Measurements from ENCODE around the gene PTPRG. TPM values are rescaled to one million over a fixed set of nuclear protein-coding genes. Genes with fewer than 3 reads are reported as not detected.

PTPRG gene
- total RNA-seq, 1 experiment from 2014 or later = 0.74 TPM

- intact Hi-C loops (cut with micrococcal nuclease; ENCODE audit: unreplicated experiment) = no loop called here
- no peaks in the 10 kb centered on the region for H3K36me3 ChIP-seq (ENCODE audit: control insufficient read depth, insufficient read depth, low read length)
- no peaks in the 10 kb centered on the region for H3K27me3 ChIP-seq (ENCODE audit: control insufficient read depth, insufficient read depth, low read length)
- CTCF ChIA-PET = no interaction called here
- H3K4me1 ChIP-seq (ENCODE audit: control insufficient read depth, insufficient read depth, low read length) = no peaks in the 10 kb centered on the region
- DNase-seq (ENCODE audit: low read depth, low spot score) = no peak
- POLR2A ChIA-PET = no interaction called here
- TF ChIP-seq SIN3A (IDR thresholded peaks at IDR 0.05; ENCODE audit: borderline replicate concordance, insufficient read depth, low read depth, low read length) (no peak), POLR2AphosphoS5 (IDR thresholded peaks at IDR 0.05; ENCODE audit: low read depth, low read length) (no peak), TCF7L2 (IDR thresholded peaks at IDR 0.05; ENCODE audit: low read depth, low read length) (no peak)
- TF ChIP-seq, protein P1, sequence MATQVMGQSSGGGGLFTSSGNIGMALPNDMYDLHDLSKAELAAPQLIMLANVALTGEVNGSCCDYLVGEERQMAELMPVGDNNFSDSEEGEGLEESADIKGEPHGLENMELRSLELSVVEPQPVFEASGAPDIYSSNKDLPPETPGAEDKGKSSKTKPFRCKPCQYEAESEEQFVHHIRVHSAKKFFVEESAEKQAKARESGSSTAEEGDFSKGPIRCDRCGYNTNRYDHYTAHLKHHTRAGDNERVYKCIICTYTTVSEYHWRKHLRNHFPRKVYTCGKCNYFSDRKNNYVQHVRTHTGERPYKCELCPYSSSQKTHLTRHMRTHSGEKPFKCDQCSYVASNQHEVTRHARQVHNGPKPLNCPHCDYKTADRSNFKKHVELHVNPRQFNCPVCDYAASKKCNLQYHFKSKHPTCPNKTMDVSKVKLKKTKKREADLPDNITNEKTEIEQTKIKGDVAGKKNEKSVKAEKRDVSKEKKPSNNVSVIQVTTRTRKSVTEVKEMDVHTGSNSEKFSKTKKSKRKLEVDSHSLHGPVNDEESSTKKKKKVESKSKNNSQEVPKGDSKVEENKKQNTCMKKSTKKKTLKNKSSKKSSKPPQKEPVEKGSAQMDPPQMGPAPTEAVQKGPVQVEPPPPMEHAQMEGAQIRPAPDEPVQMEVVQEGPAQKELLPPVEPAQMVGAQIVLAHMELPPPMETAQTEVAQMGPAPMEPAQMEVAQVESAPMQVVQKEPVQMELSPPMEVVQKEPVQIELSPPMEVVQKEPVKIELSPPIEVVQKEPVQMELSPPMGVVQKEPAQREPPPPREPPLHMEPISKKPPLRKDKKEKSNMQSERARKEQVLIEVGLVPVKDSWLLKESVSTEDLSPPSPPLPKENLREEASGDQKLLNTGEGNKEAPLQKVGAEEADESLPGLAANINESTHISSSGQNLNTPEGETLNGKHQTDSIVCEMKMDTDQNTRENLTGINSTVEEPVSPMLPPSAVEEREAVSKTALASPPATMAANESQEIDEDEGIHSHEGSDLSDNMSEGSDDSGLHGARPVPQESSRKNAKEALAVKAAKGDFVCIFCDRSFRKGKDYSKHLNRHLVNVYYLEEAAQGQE (IDR thresholded peaks at IDR 0.05; ENCODE audit: insufficient read depth in 1 of 2, low read depth in 2 of 2, low read length in 1 of 2) = no peak
- TF ChIP-seq, protein P2, sequence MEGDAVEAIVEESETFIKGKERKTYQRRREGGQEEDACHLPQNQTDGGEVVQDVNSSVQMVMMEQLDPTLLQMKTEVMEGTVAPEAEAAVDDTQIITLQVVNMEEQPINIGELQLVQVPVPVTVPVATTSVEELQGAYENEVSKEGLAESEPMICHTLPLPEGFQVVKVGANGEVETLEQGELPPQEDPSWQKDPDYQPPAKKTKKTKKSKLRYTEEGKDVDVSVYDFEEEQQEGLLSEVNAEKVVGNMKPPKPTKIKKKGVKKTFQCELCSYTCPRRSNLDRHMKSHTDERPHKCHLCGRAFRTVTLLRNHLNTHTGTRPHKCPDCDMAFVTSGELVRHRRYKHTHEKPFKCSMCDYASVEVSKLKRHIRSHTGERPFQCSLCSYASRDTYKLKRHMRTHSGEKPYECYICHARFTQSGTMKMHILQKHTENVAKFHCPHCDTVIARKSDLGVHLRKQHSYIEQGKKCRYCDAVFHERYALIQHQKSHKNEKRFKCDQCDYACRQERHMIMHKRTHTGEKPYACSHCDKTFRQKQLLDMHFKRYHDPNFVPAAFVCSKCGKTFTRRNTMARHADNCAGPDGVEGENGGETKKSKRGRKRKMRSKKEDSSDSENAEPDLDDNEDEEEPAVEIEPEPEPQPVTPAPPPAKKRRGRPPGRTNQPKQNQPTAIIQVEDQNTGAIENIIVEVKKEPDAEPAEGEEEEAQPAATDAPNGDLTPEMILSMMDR (IDR thresholded peaks at IDR 0.05) = no peak
- no peak overlapping the region for H3K27ac ChIP-seq (ENCODE audit: low read length)
- BruUV-seq (replicated peaks) = no TSS peak
- no peak overlapping the region for H3K4me3 ChIP-seq (ENCODE audit: low read depth in 2 of 2, low read length in 2 of 2)
- no peak for ATAC-seq
- no peaks in the 10 kb centered on the region for H3K9me3 ChIP-seq (ENCODE audit: control insufficient read depth, insufficient read depth, low read depth, low read length)
- in situ Hi-C loops (cut with HindIII; ENCODE audit: low pct_unique_long_range_greater_than_20kb, low sequenced_read_pairs) = no loop called here
Observed at GRCh38 chr3:61793056-61793455, 231.7 kb downstream of the PTPRG start.

GRCh38 chr3:61793521-61793920, 232.2 kb downstream of the PTPRG start:
- BruUV-seq (replicated peaks) = no TSS peak
- in situ Hi-C loops (cut with HindIII; ENCODE audit: low pct_unique_long_range_greater_than_20kb, low sequenced_read_pairs) = no loop called here
- ChIA-PET POLR2A (no interaction called here), CTCF (no interaction called here)
- H3K27ac ChIP-seq (ENCODE audit: low read length) = no peak overlapping the region
- TF ChIP-seq SIN3A (IDR thresholded peaks at IDR 0.05; ENCODE audit: borderline replicate concordance, insufficient read depth, low read depth, low read length) (no peak), TCF7L2 (IDR thresholded peaks at IDR 0.05; ENCODE audit: low read depth, low read length) (no peak), POLR2AphosphoS5 (IDR thresholded peaks at IDR 0.05; ENCODE audit: low read depth, low read length) (no peak)
- TF ChIP-seq, protein P1 (IDR thresholded peaks at IDR 0.05; ENCODE audit: insufficient read depth in 1 of 2, low read depth in 2 of 2, low read length in 1 of 2) = no peak
- TF ChIP-seq, protein P2 (IDR thresholded peaks at IDR 0.05) = no peak
- no peaks in the 10 kb centered on the region for H3K4me1 ChIP-seq (ENCODE audit: control insufficient read depth, insufficient read depth, low read length)
- DNase-seq (ENCODE audit: low read depth, low spot score) (no peak), ATAC-seq (no peak)
- no peak overlapping the region for H3K4me3 ChIP-seq (ENCODE audit: low read depth in 2 of 2, low read length in 2 of 2)
- H3K9me3 ChIP-seq (ENCODE audit: control insufficient read depth, insufficient read depth, low read depth, low read length) = no peaks in the 10 kb centered on the region
- intact Hi-C loops (cut with micrococcal nuclease; ENCODE audit: unreplicated experiment) = no loop called here
- H3K36me3 ChIP-seq (ENCODE audit: control insufficient read depth, insufficient read depth, low read length) = no peaks in the 10 kb centered on the region
- H3K27me3 ChIP-seq (ENCODE audit: control insufficient read depth, insufficient read depth, low read length) = no peaks in the 10 kb centered on the region

Data from Panc1 (cell line).